HepG2 (cell line): Measurements from ENCODE around the gene P2RX6.

Source experiments
- GTF2F1 ChIP-seq: fragments of 150-350 bp; IDR thresholded peaks from 2 replicates; pipeline ENCODE4 v1.6.1; 2014; ENCODE audit warnings: low read length
- KMT2B ChIP-seq: IDR thresholded peaks from 2 replicates; pipeline ENCODE4 v1.6.1; 2016; ENCODE audit warnings: missing genetic modification reagents, missing compliant biosample characterization
- ZNF124 ChIP-seq: sonication (generic); formaldehyde crosslinking; IDR thresholded peaks from 2 replicates; pipeline ENCODE4 v1.4.0; 2020; ENCODE audit warnings: missing genetic modification reagents
- ZNF510 ChIP-seq: sonication (generic); formaldehyde crosslinking; IDR thresholded peaks from 2 replicates; pipeline ENCODE4 v1.4.0; 2020; ENCODE audit warnings: low read depth, mild to moderate bottlenecking, missing genetic modification reagents

DNA sequence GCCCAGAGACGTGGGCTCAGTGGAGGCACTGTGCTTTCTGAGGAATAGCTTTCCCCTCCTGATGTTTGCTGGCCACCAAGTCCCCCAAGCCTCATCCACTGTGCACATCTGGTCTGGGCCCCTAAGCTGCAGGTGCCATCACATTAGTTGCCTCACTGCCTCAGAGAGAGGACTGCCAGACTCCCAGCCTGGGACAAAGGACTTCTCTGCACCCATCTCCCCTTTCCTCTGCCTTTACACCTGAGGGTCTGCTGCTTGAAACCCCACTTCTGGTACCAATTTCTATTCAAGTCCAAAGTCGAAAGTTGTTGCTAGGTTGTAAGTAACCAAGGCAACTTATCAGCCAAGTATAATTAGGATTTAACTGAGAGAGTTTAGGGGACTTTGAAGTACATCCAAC lies 36.5 kb upstream of the P2RX6 start:
- TF ChIP-seq ZNF124 (CRISPR knock-in tag) (no peak), GTF2F1 (no peak), ZNF510 (CRISPR knock-in tag) (no peak), KMT2B (CRISPR knock-in tag) (no peak)
